K562 (cell line): ENCODE data around the gene POU4F3. TPM values are rescaled to one million over a fixed set of nuclear protein-coding genes. Genes with fewer than 3 reads are reported as not detected.

Source experiments
- ATAC-seq: fragments of 200-7000 bp; cut with Tn5 transposase; 3 replicates; pipeline ENCODE4 v1.9.1; 2020; ENCODE audit warnings: moderate library complexity
- BruUV-seq: library from RNA; stranded (reverse); fragments of 400-500 nt; replicated peaks from 2 replicates; lab custom pipeline; 2021; lab: Mats Ljungman, UMichigan
- CTCF ChIA-PET: fragments of 300-600 bp; formaldehyde crosslinking; extraction: SDS; loops from one replicate; lab custom pipeline; 2021; ENCODE audit warnings: low intra/inter-chr PET ratio; lab: Yijun Ruan, JAX
- POLR2A ChIA-PET: fragments of 300-600, 350-650 bp; sonication (Branson Sonifier 250); formaldehyde crosslinking; extraction: SDS; loops from one replicate; lab custom pipeline; 2021; ENCODE audit warnings: antibody characterized with exemption, inconsistent platforms; lab: Yijun Ruan, JAX
- DNase-seq, 4 experiments: peaks; one replicate each; pipeline versions ENCODE4 v3.0.0 to v3.0.0-alpha.2; 2011 to 2018; ENCODE audit warnings: low spot score in 3 of 4, mixed read lengths in 3 of 4; ENCODE audit errors: extremely low read depth in 1 of 4
- FAIRE-seq: peaks from 2 replicates; lab custom pipeline; 2011; peaks lifted over from hg19 to GRCh38; lab: Jason Lieb, UNC
- H2AFZ ChIP-seq: 2 replicates; pipeline ENCODE4 v1.6.0; 2011; ENCODE audit warnings: low read depth, low read length, control low read depth, inconsistent platforms
- H3K27ac ChIP-seq: fragments of 200-600 bp; 3 replicates; pipeline ENCODE4 v1.8.0; 2011; ENCODE audit warnings: low read depth, mild to moderate bottlenecking, control low read depth, inconsistent platforms, low read length, moderate library complexity, mixed read lengths; ENCODE audit errors: extremely low read depth
- H3K27me3 ChIP-seq, 2 experiments: fragments of 300-600 bp in 1 of 2; 2 replicates in 1 of 2; 3 replicates in 1 of 2; pipeline versions ENCODE4 v1.6.0 to v1.8.0; 2011; ENCODE audit warnings: inconsistent platforms in 2 of 2, low read length in 2 of 2, mild to moderate bottlenecking in 1 of 2, mixed read lengths in 1 of 2, moderate library complexity in 1 of 2; ENCODE audit not compliant: control insufficient read depth in 2 of 2, insufficient read depth in 2 of 2
- H3K36me3 ChIP-seq: fragments of 300-600 bp; 3 replicates; pipeline ENCODE4 v1.8.0; 2011; ENCODE audit warnings: mild to moderate bottlenecking, low read length, inconsistent platforms; ENCODE audit not compliant: control insufficient read depth, insufficient read depth
- H3K4me1 ChIP-seq, 2 experiments: fragments of 200-600 bp in 1 of 2; replicated peaks in 1 of 2; 2 replicates in 1 of 2; 3 replicates in 1 of 2; pipeline versions ENCODE4 v1.5.1 to v1.8.0; 2011; ENCODE audit warnings: inconsistent platforms in 2 of 2, low read length in 2 of 2, mild to moderate bottlenecking in 1 of 2, mixed read lengths in 1 of 2, moderate library complexity in 1 of 2; ENCODE audit not compliant: control insufficient read depth in 2 of 2, insufficient read depth in 2 of 2
- H3K4me2 ChIP-seq: 2 replicates; pipeline ENCODE4 v1.6.1; 2011; ENCODE audit warnings: low read length, control low read depth, inconsistent platforms, mixed read lengths; ENCODE audit not compliant: insufficient read depth
- H3K4me3 ChIP-seq: fragments of 200-600 bp; sonication (generic), shearing (Covaris generic); 2 replicates; pipeline ENCODE4 v1.5.1; 2016; ENCODE audit warnings: control low read depth, inconsistent platforms
- H3K79me2 ChIP-seq: fragments of 200-600 bp; 3 replicates; pipeline ENCODE4 v1.8.0; 2011; ENCODE audit warnings: low read length, inconsistent platforms; ENCODE audit not compliant: control insufficient read depth, insufficient read depth
- H3K9ac ChIP-seq, 2 experiments: 2 replicates each; pipeline versions ENCODE4 v1.6.0 to v1.6.1; 2011; ENCODE audit warnings: low read depth in 2 of 2, low read length in 2 of 2, control low read depth in 1 of 2, inconsistent platforms in 1 of 2, mild to moderate bottlenecking in 1 of 2, mixed read lengths in 1 of 2; ENCODE audit not compliant: insufficient read depth in 1 of 2
- H3K9me1 ChIP-seq: one replicate; pipeline ENCODE4 v1.6.0; 2011; ENCODE audit warnings: inconsistent platforms, mild to moderate bottlenecking, low read length, moderate library complexity; ENCODE audit not compliant: control insufficient read depth, insufficient read depth
- H3K9me3 ChIP-seq: replicated peaks from 2 replicates; pipeline ENCODE4 v1.5.1; 2011; ENCODE audit warnings: low read depth, low read length, inconsistent platforms; ENCODE audit not compliant: control insufficient read depth, insufficient read depth
- H4K20me1 ChIP-seq: replicated peaks from 2 replicates; pipeline ENCODE4 v1.6.1; 2011; ENCODE audit warnings: low read length, inconsistent platforms, mixed read lengths; ENCODE audit not compliant: control insufficient read depth, insufficient read depth
- BCL6 ChIP-seq: fragments of 250-450 bp; sonication (Bioruptor Pico); IDR thresholded peaks from 2 replicates; pipeline ENCODE4 v1.4.0; 2020
- CAMTA2 ChIP-seq: fragments of 250-450 bp; sonication (Bioruptor Pico); conservative IDR thresholded peaks from 2 replicates; pipeline ENCODE4 v1.5.1; 2022
- KLF10 ChIP-seq: fragments of 250-450 bp; sonication (Bioruptor Pico); IDR thresholded peaks from 2 replicates; pipeline ENCODE4 v1.6.1; 2021; ENCODE audit warnings: matching md5 sums
- NEUROD1 ChIP-seq: fragments of 150-350 bp; IDR thresholded peaks from 2 replicates; pipeline ENCODE4 v1.6.1; 2014; ENCODE audit warnings: borderline replicate concordance, low read length, low read depth; ENCODE audit not compliant: partially characterized antibody
- RFX5 ChIP-seq: IDR thresholded peaks from 2 replicates; pipeline ENCODE4 v1.6.1; 2011; ENCODE audit warnings: low read depth, mild to moderate bottlenecking, improper control_type of control experiment, low read length
- SFPQ ChIP-seq: fragments of 200-400 bp; formaldehyde crosslinking; IDR thresholded peaks from 2 replicates; pipeline ENCODE4 v1.6.1; 2017; ENCODE audit warnings: mild to moderate bottlenecking, low read depth, low read length, moderate library complexity
- STAG1 ChIP-seq: sonication (generic); formaldehyde crosslinking; IDR thresholded peaks from 2 replicates; pipeline ENCODE4 v1.5.0; 2020; ENCODE audit warnings: missing genetic modification reagents, borderline replicate concordance
- TAF1 ChIP-seq: IDR thresholded peaks from 2 replicates; pipeline ENCODE4 v1.6.1; 2011; ENCODE audit warnings: mild to moderate bottlenecking, low read length, moderate library complexity; ENCODE audit not compliant: insufficient read depth, control insufficient read depth, severe bottlenecking; ENCODE audit errors: extremely low read depth
- ZBTB26 ChIP-seq: fragments of 450-650 bp; formaldehyde crosslinking; IDR thresholded peaks from 2 replicates; pipeline ENCODE4 v1.4.0; 2022; ENCODE audit warnings: missing genetic modification characterization
- ZNF507 ChIP-seq: conservative IDR thresholded peaks from 2 replicates; pipeline ENCODE4 v1.6.1; 2017; ENCODE audit warnings: missing genetic modification characterization, missing compliant biosample characterization
- WGBS: fragments of 100-300 bp; shearing (Covaris generic); methylation state at CpG from one replicate; pipeline ENCODE4 v1.1.6; 2016; ENCODE audit warnings: low coverage, mixed read lengths; ENCODE audit not compliant: insufficient coverage; ENCODE audit errors: missing lambda C conversion rate; 5-methylcytosine and 5-hydroxymethylcytosine counted together
- in situ Hi-C: fragments of 300-500 bp; cut with MboI; formaldehyde crosslinking; loops from 4 replicates; pipeline ENCODE4 v1.15.0; 2018; ENCODE audit warnings: inconsistent platforms, mixed read lengths
- intact Hi-C: fragments of 100-400 bp; cut with micrococcal nuclease; formaldehyde crosslinking; loops from 2 replicates; pipeline ENCODE4 v1.14.2; 2022
- polyA plus RNA-seq, 8 experiments: library from polyadenylated mRNA; depleted of rRNA in 4 of 8; stranded (reverse) in 5 of 8; unstranded in 3 of 8; fragments of >200 nt; fragmentation: Nextera tagmentation in 2 of 8; fragmentation: Illumina TruSeq in 1 of 8; extraction: Ambion mirVana in 2 of 8; extraction: Trizol in 1 of 8; gene quantifications; 2 replicates each; pipeline versions ENCODE4 v1.2.1 to v1.2.3, GENCODE V29; 2011 to 2014; ENCODE audit warnings: inconsistent platforms in 1 of 8, missing spikeins in 1 of 8
- total RNA-seq, 7 experiments: library from RNA; depleted of rRNA in 6 of 7; stranded (reverse); fragments of >200 nt in 6 of 7; fragmentation: Illumina TruSeq in 2 of 7; extraction: Trizol in 2 of 7; gene quantifications; 2 replicates each; pipeline versions ENCODE4 v1.2.1 to v1.2.3, GENCODE V29; 2011 to 2021; ENCODE audit warnings: low replicate concordance in 1 of 7

The POU4F3 gene
- total and polyA plus RNA-seq, 9 of the 15 experiments (the other 6 are each of a cell fraction or from before 2014, with no cell fraction given) = 0.04 to 0.13 (median 0.07) TPM; not detected in 6

- WGBS = 16% methylated on average over 63 of the region's 76 CpGs
- H3K79me2 ChIP-seq = no peaks in the 10 kb centered on the region
- intact Hi-C loops = no loop called here
- H3K4me2 ChIP-seq = no peak overlapping the region
- no peak overlapping the region for H2AFZ ChIP-seq
- BruUV-seq = no TSS peak
- no peaks in the 10 kb centered on the region for H3K9me1 ChIP-seq
- FAIRE-seq = no peak
- in situ Hi-C loops = no loop called here
- H3K4me1 ChIP-seq = peaks cover 0 to 14% of the 10 kb centered on the region in 2 experiments; a peak in 2 of 5 replicates
- DNase-seq = no peak
- no peak overlapping the region for H3K4me3 ChIP-seq
- no peak overlapping the region for H3K27ac ChIP-seq
- no peak for TF ChIP-seq ZNF507
- no peak for TF ChIP-seq ZBTB26
- TF ChIP-seq KLF10 (CRISPR knock-in tag) = no peak
- TF ChIP-seq CAMTA2 (CRISPR knock-in tag) = no peak
- no peak for TF ChIP-seq TAF1
- TF ChIP-seq NEUROD1 = no peak
- TF ChIP-seq STAG1 (CRISPR knock-in tag) = no peak
- TF ChIP-seq SFPQ = no peak
- TF ChIP-seq RFX5 = no peak
- TF ChIP-seq BCL6 (CRISPR knock-in tag) = no peak
- POLR2A ChIA-PET = no interaction called here
- CTCF ChIA-PET = no interaction called here
- H4K20me1 ChIP-seq = no peaks in the 10 kb centered on the region; the same call in 1 of the 2 replicates
- peaks cover 42 to 53% of the 10 kb centered on the region in 2 experiments for H3K27me3 ChIP-seq
- no peak; the same call in 1 of the 3 replicates for ATAC-seq
- H3K9me3 ChIP-seq = no peaks in the 10 kb centered on the region
- H3K36me3 ChIP-seq = no peaks in the 10 kb centered on the region
- no peak overlapping the region for H3K9ac ChIP-seq
Observed at GRCh38 chr5:146345578-146346366, 7.1 kb downstream of the POU4F3 start.
